GM10266 (cell line): ENCODE measurements around the gene DNLZ.
"Not testable (repeated sequence)": the region's sequence is repeated elsewhere in the genome, so short reads cannot be mapped to it uniquely, and the experiment has no call there.

ENCODE experiments used
- DNase-seq: peaks from one replicate; pipeline ENCODE4 v3.0.0; 2012; ENCODE audit errors: extremely low spot score
- TF ChIP-seq, protein P1 (sequence below): IDR thresholded peaks from 2 replicates; pipeline ENCODE4 v1.5.1; 2012; ENCODE audit warnings: mild to moderate bottlenecking, low read depth; ENCODE audit not compliant: control insufficient read depth, insufficient read depth; ENCODE audit errors: missing control alignments

Gene DNLZ

DNA sequence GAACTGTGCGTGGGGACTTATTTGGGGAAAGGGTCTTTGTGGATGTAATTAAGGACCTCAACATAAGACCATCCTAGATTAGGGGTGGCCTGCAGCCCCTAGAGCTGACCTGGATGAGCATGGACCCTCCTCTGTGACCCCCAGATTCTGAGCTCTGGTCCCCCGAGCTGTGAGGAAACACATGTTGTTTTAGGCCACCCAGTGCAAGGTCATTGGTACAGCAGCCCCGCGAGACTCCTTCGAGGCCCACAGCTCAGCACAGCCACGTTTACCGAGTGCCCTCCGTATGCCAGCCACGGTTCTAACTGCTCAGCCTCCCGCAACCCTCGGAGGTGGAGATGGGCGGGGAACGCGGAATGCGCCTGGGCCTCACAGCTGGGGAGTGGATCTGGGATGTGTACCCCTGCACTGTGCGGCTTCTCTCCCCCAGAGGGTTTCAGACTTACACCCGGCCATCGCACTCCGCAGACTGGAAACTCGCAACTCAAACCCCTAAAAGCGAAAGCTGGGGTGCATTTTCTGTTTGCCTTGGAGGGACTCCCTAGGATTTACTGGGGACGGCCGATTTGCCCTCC lies 40.7 kb downstream of the DNLZ start:
- DNase-seq, result no peak
- TF ChIP-seq, protein P1, sequence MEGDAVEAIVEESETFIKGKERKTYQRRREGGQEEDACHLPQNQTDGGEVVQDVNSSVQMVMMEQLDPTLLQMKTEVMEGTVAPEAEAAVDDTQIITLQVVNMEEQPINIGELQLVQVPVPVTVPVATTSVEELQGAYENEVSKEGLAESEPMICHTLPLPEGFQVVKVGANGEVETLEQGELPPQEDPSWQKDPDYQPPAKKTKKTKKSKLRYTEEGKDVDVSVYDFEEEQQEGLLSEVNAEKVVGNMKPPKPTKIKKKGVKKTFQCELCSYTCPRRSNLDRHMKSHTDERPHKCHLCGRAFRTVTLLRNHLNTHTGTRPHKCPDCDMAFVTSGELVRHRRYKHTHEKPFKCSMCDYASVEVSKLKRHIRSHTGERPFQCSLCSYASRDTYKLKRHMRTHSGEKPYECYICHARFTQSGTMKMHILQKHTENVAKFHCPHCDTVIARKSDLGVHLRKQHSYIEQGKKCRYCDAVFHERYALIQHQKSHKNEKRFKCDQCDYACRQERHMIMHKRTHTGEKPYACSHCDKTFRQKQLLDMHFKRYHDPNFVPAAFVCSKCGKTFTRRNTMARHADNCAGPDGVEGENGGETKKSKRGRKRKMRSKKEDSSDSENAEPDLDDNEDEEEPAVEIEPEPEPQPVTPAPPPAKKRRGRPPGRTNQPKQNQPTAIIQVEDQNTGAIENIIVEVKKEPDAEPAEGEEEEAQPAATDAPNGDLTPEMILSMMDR, result no peak

DNA sequence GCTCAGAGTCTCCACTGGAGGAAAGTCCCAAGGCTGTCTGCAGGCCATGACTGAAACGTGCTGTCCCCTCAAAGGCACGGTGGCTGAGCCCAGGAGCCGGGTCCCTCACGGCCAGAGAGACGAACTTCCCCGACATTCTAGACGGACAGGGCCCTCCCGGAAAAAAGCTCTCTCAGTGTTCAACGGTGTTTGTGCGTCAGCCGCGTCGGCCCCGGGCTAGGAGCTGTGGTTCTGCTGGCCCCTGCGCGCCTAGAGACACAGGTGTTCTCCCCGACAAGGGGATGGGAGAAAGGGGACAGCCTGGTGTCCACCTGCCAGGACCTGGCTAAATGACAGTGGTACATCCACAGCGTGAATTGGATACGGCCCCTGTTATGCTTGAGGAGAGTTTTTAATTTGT lies 42.0 kb downstream of the DNLZ start:
- TF ChIP-seq, protein P1, result no peak
- DNase-seq, result no peak

DNA sequence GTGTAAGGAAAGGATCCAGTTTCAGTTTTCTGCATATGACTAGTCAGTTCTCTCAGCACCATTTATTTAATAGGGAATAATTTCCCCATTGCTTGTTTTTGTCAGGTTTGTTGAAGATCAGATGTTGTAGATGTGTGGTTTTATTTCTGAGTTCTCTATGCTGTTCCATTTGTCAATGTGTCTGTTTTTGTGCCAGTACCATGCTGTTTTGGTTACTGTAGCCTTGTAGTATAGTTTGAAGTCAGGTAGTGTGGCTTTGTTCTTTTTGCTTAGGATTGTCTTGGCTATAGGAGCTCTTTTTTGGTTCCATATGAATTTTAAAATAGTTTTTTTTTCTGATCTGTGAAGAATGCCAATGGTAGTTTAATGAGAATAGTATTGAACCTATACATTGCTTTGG lies 42.6 kb downstream of the DNLZ start:
- DNase-seq, result not testable (repeated sequence)

DNA sequence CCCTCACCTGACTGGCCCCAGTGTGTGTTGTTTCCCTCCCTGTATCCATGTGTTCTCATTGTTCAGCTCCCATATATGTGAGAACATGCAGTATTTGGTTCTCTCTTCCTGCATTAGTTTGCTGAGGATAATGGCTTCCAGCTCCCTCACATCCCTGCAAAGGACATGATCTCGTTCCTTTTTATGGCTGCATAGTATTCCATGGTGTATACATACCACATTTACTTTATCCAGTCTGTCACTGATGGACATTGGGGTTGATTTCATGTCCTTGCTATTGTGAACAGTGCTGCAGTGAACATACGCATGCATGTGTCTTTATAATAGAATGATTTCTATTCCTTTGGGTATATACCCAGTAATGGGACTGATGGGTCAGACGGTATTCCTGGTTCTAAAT lies 43.6 kb downstream of the DNLZ start:
- not testable (repeated sequence) for DNase-seq

DNA sequence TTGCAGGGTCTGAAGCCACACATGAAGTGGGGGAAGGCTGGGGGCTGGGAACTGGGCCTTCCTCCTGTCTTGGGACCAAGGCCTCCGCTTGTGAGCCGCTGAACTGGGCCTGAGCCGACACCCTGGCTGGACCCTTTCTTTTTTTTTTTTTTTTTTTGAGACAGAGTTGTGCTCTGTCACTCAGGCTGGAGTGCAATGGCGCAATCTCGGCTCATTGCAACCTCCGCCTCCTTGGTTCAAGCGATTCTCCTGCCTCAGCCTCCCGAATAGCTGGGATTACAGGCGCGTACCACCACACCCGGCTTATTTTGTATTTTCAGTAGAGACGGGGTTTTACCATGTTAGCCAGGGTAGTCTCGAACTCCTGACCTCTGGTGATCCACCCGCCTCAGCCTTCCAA lies 44.3 kb downstream of the DNLZ start:
- not testable (repeated sequence) for DNase-seq

DNA sequence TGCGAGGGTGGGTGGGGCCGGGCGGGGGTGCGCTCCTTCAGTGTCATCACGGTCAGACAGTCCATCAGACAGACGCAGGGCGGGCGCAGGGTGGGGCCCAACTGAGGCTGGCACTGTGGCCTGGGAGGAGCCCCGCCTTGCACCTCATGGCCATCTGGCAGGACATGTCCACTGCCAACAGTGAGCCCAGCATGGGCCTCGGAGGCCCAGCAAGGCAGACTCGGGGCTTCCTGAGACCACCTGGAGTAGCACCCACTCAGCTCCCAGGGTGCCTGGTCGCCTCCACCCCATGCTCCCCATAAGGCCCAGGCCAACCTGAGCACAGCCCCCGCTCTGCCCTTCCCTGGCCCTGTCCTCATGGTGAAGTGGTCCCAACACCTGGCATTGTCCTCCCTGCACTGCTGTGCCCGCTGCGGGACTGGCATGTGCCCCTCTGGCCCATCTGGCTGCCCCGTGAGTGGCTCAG lies 44.7 kb downstream of the DNLZ start:
- TF ChIP-seq, protein P1, result no peak
- DNase-seq, result no peak

DNA sequence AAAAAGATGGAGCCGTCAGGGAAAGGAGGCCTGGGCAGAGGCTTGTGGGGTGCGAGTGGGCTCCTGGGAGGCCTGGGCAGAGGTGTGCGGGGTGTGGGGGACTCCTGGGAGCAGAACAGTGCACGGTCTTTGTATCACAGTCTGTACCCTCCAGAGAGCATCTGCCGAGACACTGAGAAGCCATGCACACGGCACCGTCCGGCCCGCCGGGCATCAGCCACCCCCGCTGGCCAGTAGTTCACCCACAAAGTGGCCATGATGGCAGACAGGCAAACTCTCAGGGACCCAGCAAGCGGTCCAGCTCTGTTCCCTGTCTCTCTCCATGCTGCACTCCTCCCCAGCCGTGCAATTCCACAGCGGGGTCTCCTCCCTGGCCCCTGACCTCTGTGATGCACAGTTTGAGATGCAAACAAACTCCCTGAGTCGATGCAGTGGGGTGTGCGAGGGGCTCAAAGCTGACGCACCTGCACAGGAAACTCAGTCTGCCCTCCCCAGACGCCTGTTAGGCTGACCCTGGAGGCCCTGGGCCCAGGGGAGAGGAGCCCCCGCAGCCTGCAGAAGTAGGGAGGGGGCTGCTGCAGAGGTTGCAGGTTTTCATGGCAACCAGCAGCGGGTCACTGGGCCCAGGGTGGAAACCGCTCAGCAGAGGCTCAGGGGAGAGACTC lies 45.3 kb downstream of the DNLZ start:
- no peak for DNase-seq
- TF ChIP-seq, protein P1, result no peak

DNA sequence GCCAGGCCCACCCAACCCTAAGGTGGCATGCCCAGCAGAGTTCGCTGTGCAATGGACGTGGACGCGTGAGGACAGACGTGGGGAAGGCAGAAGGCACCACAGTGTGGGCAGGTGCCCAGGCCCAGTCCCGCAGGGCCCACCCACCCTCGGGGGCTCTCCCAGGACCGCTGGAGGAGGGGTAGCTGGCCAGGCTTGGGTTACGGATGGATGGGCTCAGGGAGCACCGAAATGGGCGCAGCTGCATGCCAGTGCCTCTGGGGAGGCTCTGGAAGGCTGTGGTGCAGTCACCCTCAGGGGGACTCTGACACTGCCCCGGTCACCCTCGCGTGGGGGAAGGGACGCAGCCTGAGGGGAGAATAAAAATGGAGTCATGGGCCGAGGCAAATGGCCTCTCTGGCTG lies 45.8 kb downstream of the DNLZ start:
- no peak for DNase-seq
- TF ChIP-seq, protein P1, result no peak
